CD1c-positive myeloid dendritic cell (primary cell): ENCODE measurements around the gene DDAH1.
A peak's percentile ranks its signal among the peaks of the same experiment; 100 is the strongest.
"Not testable (repeated sequence)": the region's sequence is repeated elsewhere in the genome, so short reads cannot be mapped to it uniquely, and the experiment has no call there.

ENCODE experiments used
- DNase-seq: peaks from one replicate; pipeline ENCODE4 v3.0.0-alpha.2; 2016; ENCODE audit errors: extremely low spot score

The DDAH1 gene

GRCh38 chr1:85470130-85470529 is 5.2 kb upstream of the DDAH1 start:
- not testable (repeated sequence) for DNase-seq

DNA sequence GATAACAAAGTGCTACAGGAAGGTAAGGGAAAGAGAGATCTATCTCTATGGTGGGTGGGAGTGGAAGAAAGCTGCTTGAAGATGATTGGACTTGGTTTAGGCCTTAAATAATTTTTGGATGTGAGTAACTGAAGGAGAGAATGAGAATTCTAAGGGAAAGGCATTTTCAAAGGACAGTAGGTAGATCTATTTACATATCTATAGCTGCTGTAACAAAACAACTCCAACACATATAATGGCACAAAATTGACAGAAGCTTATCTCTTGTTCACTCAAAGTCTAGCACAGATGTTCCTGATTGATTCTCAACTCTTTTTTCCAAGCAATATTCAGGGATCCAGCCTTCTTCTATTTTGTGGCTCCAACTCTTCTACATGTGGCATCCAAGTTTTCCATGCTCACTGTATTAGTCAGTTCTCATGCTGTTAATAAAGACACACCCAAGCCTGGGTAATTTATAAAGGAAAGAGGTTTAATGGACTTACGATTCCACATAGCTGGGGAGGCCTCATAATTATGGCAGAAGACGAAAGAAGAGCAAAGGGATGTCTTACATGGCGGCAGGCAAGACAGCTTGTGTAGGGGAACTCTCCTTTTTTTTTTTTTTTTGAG is 3.1 kb upstream of the DDAH1 start:
- no peak for DNase-seq

- no peak for DNase-seq
Measured at GRCh38 chr1:85467036-85467435, 2.1 kb upstream of the DDAH1 start.

DNA sequence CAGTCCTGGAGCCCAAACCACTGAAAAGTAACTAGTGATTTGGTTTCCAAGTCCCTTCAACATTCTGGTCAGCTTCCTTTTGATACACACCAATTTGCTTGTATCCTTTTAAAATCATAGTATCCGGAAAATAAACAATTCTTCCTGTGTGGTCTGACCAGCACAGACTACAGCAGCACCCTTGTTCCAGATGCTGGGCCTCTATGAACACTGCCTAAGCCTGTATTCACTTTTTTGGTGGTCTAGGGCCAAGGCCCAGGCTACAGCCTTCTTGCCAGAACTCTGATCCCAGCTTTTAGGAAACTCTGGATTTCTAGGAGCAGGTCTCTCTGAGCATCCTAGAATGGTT is 801 bp upstream of the DDAH1 start:
- no peak for DNase-seq

DNA sequence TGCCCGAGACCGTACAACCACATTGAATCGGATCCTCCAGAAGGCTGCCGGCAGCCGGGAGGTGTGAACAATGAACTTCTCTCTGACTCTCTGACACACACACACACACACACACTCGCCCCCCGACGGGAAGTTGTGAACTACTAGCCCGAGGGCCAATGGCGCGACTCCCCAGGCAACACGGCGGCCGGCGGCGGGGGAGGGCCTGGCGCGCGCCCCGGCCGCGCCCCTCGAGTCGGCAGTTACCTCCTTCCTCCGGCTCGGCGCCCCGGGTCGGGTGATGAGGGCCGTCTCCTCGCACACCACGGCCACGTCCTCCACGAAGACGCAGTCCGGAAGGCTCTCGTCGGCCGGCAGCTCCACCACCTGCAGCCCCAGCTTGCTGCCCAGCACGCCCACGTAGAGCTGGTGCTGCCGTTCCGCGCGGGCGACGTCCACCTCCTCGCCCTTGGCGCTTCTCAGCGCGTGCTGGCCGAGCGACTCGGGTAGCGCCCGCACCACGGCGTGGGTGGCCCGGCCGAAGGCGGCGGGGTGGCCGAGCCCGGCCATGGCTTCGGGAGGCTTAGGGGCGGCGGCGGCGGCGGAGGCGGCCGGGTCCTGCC is 361 bp downstream of the DDAH1 start:
- DNase-seq, result peak; percentile 42

GRCh38 chr1:85463731-85464496 is 1.0 kb downstream of the DDAH1 start:
- DNase-seq, result no peak

DNA sequence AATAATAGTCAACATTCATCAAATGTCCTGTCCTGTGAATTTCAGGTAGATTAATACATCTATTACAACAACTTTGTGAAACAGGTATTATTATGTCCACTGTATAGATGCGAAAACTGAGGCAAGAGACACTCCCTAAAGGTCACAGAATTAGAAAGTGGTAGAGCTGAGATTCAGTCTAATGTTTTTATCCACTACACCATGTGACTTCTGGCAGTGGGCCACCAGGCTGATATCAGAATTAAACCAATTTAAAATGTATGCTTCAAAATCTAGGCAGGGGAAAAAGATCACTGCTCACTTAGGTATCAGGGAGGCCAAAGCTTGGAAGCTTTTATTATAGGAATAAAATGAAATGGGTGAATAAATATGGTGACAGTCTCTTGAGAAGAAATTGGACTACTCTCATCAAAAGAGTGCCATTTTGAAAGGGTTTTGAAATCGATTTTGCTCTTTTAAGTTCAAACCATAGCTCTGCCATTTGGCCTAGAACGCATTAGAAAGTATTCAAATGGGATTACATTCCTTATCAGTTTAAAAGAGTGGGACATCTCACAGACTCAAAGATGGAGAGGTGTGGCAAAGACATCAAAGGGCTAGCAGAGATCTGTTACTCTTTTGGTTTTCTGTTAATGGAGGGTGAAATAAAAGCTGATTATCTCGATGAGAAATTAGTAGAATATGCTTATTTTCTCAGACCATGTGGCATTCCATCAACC is 1.9 kb downstream of the DDAH1 start:
- no peak for DNase-seq

DNA sequence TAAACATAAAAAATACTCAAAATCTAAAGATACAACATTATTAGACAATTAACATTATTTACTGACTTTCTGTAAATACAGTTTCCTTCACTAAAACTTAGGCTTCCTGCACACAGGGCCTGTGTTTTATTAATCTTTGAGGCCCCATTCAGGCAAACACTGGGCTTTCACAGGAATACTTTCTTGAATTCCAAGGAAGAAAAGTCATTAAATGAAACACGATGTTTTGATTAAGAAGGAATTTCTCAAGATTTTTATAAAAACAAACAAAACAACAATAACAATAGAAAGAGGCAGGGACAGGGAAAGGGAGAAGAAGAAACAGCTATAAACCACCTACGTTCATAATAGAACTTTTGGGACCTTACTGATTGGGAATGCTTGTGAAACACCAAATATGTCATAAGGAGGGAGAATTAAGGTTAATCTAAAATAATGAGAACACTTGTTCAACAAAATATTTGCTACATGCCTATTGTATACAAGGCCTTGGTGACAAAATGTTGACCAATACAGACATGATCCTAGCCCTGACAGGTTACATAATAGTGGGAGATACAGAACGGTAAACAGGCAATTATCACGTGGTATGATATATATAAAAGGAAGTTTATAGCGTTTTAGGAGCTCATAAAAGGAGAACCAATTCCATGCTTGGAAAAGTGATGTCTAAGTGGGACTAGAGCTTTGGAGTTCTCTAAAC is 3.6 kb downstream of the DDAH1 start:
- DNase-seq, result no peak

- no peak for DNase-seq
Measured at GRCh38 chr1:85460555-85461088, 4.3 kb downstream of the DDAH1 start.

- DNase-seq, result no peak
Measured at GRCh38 chr1:85459290-85459689, 5.7 kb downstream of the DDAH1 start.

GRCh38 chr1:85454214-85454613 is 10.7 kb downstream of the DDAH1 start:
- DNase-seq, result no peak

- no peak for DNase-seq
Measured at GRCh38 chr1:85453640-85454194, 11.2 kb downstream of the DDAH1 start.

GRCh38 chr1:85452948-85453347 is 12.0 kb downstream of the DDAH1 start:
- no peak for DNase-seq

DNA sequence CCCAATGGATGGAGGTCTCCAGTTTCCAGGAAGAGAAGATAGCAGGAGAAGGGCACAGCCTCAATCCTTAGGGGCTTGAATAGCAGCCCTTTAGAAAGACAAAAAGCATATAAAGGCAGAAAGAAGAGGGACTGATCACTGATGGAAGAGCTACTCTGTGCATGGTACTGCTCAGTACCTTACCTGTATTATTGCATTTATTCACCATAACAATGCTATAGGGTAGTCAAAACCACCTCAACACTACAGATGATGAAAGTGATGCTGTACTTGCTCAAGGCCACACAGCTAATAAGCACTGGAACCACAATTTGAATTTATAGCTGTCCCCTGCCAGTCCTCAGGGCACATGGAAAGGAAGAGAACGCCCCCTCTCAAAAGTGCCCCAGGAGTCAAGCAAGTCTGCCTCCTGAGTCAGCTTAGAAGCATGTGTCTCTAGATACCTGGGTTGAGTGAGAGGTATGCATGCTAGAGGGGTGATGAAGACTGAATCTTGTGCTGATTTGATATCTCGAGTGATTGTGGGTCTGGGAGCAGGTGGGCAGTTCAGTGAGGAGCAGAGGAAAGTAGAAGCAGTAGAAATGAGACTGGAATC is 13.6 kb downstream of the DDAH1 start:
- no peak for DNase-seq

DNA sequence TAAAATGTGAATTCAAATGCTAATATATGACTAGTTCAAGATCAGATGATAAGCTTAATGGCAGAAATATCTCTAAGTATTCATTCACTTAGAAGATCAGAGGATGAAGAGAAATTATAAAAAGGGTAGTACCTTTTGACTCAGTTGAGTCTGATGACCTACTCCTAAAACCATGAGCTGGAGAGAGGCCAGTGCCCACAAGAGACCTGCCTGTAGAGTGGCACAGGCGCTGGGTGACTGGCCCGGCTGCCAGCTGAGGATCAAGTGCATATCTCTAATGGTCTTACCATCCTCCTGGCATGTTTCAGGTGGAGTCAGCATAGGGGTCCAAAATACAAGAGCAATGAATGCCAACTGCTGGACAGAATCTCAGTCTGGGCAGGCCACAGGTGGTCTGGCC is 14.1 kb downstream of the DDAH1 start:
- no peak for DNase-seq

DNA sequence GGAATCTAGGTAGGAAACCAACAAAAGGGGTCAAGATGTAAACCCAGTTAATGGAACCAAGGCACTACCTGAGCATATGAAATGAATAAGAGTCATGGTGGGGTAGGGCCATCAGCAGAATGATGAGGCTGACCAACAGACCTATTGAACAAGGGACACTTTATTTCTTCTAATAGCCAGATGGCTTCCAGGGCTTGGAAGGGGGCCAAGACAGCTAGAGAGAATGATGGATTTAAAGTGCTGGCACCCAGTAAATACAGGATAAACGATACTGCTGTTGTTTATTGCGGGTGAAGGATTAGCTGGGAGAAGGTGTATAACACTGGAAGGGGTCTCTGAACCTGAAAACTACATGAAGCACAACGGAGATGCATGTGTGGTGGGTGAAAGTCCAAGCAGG is 15.6 kb downstream of the DDAH1 start:
- no peak for DNase-seq

GRCh38 chr1:85448358-85448757 is 16.6 kb downstream of the DDAH1 start:
- no peak for DNase-seq

DNA sequence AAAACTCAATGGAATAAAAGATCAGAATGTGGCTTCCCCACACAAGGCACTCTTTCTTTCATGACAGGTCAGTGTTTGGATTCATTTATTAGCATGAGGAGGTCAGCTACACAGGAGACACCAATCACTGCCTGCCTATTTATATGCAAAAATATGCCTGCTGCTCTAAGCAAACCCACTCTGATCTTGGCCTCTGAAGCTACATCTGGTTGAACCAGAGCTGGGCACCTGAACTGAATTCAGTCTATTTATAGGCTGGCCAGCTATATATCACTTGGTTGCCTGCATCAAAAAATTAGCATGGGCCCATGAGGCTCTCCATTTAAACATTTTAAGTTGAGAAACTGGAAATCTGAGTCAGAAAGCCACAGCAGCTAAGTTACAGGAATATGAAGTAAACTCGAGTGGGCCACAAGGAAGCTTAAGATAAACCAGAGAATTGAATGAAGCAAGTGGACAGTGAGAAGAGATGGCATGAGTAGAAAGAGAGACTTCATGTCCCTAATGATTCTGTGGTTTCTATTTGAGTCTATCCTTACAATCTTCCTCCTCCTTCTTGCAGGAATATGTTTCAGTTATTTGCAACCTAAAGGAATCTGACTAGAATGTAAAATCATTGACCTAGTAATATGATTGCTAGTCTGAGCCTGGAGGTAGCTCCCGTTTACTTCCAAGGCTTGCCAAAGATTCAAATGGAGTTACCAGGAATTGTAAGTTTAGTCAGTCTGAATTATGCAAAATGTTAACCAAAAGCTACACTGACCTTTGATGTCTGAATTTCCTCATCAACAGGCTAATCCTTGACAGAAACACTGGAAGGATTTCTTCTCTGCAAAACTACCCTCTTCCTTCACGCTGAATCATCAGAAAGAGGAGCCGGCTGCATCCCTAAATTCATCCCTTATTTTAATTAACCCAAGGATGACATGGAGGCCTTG is 17.7 kb downstream of the DDAH1 start:
- DNase-seq, result no peak

DNA sequence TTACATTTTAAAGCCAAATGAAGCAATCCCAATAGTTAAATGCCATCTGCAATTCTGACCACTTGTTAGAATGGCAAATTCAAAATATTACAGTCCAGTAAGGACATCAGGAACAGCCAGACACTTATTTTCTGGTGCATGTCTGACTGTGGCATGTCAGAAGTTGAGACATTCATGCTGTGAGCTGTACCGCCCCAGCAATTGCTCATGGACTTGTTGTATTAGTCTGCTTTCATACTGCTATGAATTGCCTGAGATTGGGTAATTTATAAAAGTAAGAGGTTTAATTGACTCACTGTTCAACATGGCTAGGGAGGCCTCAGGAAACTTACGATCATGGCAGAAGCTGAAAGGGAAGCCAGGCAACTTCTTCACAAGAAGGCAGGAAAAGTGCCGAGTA is 19.1 kb downstream of the DDAH1 start:
- DNase-seq, result no peak

DNA sequence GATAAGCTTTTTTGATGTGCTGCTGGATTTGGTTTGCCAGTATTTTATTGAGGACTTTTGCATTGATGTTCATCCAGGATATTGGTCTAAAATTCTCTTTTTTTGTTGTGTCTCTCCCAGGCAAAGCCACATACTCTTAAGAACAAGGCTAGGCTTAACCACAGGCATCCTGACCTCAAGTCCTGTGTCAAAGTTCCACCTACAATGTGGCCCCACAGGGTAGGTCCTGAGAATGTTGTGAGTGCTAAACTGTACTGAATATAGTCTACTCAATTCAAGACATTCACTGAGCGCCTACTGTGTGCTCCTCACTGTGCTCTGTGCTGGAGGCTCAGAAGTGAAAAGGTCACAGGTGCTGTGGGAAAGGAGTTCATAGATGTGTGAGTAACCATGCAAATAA is 20.6 kb downstream of the DDAH1 start:
- no peak for DNase-seq
